WI38 (cell line): ENCODE measurements around the gene GIGYF2.

ENCODE experiments used
- H3K4me3 ChIP-seq: 2 replicates; pipeline ENCODE4 v1.5.1; 2011; ENCODE audit warnings: low read depth, mild to moderate bottlenecking, control low read depth, low read length
- CTCF ChIP-seq: IDR thresholded peaks from 2 replicates; pipeline ENCODE4 v1.5.1; 2012; ENCODE audit warnings: low read depth, mild to moderate bottlenecking, control low read depth, low read length

GIGYF2 gene

GRCh38 chr2:232757905-232758304 lies 60.8 kb downstream of the GIGYF2 start:
- no peak for TF ChIP-seq CTCF

GRCh38 chr2:232761301-232761907 lies 64.3 kb downstream of the GIGYF2 start:
- TF ChIP-seq CTCF: peak; percentile 26; the same call in 1 of the 2 replicates
- H3K4me3 ChIP-seq: no peak overlapping the region

More at GRCh38 chr2:232757905-232758304, 60.8 kb downstream of the GIGYF2 start:
- no peak overlapping the region for H3K4me3 ChIP-seq

GRCh38 chr2:232767866-232768265 lies 70.7 kb downstream of the GIGYF2 start:
- TF ChIP-seq CTCF: no peak
- no peak overlapping the region for H3K4me3 ChIP-seq

- H3K4me3 ChIP-seq: no peak overlapping the region
- TF ChIP-seq CTCF: no peak
These were observed 73.1 kb downstream of the GIGYF2 start for GRCh38 chr2:232770207-232770606.

GRCh38 chr2:232771870-232772269 lies 74.7 kb downstream of the GIGYF2 start:
- TF ChIP-seq CTCF: no peak
- no peak overlapping the region for H3K4me3 ChIP-seq

GRCh38 chr2:232772531-232772930 lies 75.4 kb downstream of the GIGYF2 start:
- TF ChIP-seq CTCF: no peak
- no peak overlapping the region for H3K4me3 ChIP-seq

- no peak for TF ChIP-seq CTCF
- H3K4me3 ChIP-seq: no peak overlapping the region
These were observed 76.7 kb downstream of the GIGYF2 start for GRCh38 chr2:232773815-232774214.
